OCI-LY1 (cell line): Measurements from ENCODE around the gene SUN2.

Experiments used
- EZH2 ChIP-seq: fragments of 200-600 bp; sonication (generic), shearing (Covaris generic); IDR thresholded peaks from 2 replicates; pipeline ENCODE4 v1.8.0; 2017; ENCODE audit warnings: borderline replicate concordance, mixed run types, mild to moderate bottlenecking, antibody characterized with exemption, low read length, moderate library complexity, mixed read lengths
- TF ChIP-seq, protein P1 (sequence below): fragments of 200-600 bp; sonication (generic), shearing (Covaris generic); IDR thresholded peaks from 2 replicates; pipeline ENCODE4 v1.5.1; 2017; ENCODE audit warnings: mild to moderate bottlenecking, antibody characterized with exemption, low read length, moderate library complexity, mixed read lengths

DNA sequence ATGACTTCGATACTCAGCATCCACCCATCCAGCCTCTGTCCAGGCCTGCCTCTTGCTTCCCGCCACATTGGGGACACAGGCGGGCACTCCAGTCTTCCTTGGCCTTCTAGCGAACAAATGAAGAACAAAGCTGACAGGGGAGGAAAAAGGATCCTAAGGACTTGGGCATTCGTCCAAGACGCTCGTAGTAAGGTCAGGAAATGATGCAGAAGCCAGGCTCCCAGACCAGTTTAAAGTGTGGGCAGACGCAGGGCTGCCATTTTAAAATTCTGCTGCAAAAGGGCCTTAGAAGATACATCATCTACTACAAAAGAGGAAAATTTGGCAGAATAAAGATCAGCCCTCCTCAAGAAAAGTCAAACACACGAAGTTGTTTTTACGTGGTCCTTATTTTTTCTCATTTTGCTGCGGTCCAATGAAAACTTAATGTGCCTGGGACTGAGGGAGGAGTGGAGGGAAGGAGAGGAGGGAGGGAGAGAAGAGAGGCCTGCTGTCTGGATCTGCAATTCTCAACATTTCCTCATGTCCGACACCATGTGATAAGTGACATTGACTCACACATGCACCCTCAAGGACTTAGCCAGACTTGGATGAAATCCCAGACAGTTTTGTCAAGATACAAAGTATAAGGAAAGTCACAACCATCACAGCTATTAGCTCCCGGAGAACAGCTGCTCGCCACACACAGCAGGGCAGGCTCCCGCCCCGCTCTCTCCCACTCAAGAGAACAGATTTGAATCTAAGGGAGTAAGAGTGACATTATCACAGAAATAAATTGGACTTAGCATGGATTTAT is 32.4 kb upstream of the SUN2 start:
- TF ChIP-seq, protein P1, sequence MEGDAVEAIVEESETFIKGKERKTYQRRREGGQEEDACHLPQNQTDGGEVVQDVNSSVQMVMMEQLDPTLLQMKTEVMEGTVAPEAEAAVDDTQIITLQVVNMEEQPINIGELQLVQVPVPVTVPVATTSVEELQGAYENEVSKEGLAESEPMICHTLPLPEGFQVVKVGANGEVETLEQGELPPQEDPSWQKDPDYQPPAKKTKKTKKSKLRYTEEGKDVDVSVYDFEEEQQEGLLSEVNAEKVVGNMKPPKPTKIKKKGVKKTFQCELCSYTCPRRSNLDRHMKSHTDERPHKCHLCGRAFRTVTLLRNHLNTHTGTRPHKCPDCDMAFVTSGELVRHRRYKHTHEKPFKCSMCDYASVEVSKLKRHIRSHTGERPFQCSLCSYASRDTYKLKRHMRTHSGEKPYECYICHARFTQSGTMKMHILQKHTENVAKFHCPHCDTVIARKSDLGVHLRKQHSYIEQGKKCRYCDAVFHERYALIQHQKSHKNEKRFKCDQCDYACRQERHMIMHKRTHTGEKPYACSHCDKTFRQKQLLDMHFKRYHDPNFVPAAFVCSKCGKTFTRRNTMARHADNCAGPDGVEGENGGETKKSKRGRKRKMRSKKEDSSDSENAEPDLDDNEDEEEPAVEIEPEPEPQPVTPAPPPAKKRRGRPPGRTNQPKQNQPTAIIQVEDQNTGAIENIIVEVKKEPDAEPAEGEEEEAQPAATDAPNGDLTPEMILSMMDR, result no peak
- TF ChIP-seq EZH2, result no peak
